ENCODE data around the gene LRPPRC.

The LRPPRC gene

DNA sequence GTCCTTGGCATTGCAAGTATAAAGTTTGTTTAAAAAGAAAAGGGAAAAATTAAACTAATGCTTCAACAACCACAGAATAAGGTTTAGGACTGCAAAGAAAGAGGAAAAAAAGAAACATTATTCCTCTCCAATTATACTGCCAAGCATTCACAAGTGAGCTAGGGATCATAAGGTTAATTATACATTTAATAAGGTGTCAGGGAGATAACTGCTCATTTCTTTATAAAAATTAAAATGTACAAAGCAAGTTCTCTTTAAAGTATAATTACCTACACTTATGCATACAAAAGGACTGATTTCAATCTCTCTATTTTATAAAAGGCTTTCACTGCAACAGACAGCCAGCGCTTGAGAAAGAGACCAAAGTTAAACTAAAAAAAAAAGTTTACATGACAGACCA lies 98.9 kb downstream of the LRPPRC start:
- in situ Hi-C loops (cut with HindIII; ENCODE audit: low sequenced_read_pairs): no loop called here
- no peak overlapping the region for H3K4me3 ChIP-seq (ENCODE audit: low read depth, low read length)
- TF ChIP-seq, protein P1, sequence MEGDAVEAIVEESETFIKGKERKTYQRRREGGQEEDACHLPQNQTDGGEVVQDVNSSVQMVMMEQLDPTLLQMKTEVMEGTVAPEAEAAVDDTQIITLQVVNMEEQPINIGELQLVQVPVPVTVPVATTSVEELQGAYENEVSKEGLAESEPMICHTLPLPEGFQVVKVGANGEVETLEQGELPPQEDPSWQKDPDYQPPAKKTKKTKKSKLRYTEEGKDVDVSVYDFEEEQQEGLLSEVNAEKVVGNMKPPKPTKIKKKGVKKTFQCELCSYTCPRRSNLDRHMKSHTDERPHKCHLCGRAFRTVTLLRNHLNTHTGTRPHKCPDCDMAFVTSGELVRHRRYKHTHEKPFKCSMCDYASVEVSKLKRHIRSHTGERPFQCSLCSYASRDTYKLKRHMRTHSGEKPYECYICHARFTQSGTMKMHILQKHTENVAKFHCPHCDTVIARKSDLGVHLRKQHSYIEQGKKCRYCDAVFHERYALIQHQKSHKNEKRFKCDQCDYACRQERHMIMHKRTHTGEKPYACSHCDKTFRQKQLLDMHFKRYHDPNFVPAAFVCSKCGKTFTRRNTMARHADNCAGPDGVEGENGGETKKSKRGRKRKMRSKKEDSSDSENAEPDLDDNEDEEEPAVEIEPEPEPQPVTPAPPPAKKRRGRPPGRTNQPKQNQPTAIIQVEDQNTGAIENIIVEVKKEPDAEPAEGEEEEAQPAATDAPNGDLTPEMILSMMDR (IDR thresholded peaks at IDR 0.05; ENCODE audit: low read depth, low read length, missing control alignments): no peak
- no peak for DNase-seq (ENCODE audit: low read depth)

DNA sequence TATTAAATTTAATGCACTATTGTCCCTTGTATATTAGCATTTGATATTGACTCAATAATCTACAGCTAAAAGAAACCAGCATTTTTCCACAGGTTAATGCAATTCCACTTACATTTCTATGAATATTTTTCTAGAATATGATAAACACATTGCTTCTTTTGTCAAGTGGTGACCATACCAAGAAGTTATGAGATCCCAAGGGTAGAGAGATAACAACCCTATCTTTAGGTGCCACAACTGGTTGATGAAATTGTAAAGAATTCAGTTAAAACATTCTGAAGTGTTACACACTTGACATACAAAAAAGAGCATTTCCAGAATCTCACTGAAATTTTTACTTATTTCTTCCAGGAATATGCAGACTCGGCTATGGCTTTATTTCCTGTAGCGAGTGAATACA lies 101.0 kb downstream of the LRPPRC start:
- TF ChIP-seq, protein P1 (IDR thresholded peaks at IDR 0.05; ENCODE audit: low read depth, low read length, missing control alignments): no peak
- DNase-seq (ENCODE audit: low read depth): no peak
- in situ Hi-C loops (cut with HindIII; ENCODE audit: low sequenced_read_pairs): no loop called here
- no peak overlapping the region for H3K4me3 ChIP-seq (ENCODE audit: low read depth, low read length)

DNA sequence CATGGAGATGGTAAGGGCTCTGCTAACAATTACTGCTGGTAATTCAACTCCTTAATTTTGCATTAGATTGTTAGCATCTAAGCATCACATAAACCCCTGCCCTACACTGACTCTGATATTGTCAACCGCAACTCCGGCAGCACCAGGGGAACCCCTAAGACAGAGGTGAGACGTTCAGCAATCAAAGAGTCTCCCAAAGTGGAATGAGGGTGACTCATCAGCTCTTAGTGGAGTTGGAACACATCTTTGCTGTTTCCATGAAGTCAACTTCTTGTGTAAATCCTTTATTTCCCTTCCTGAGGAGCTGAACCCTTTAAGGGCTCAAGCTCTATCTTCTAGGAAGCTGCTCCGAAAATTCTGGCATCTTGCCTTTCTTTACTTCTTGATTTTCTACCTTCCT lies 104.9 kb downstream of the LRPPRC start:
- no peak overlapping the region for H3K4me3 ChIP-seq (ENCODE audit: low read depth, low read length)
- no peak for DNase-seq (ENCODE audit: low read depth)
- in situ Hi-C loops (cut with HindIII; ENCODE audit: low sequenced_read_pairs): no loop called here
- TF ChIP-seq, protein P1 (IDR thresholded peaks at IDR 0.05; ENCODE audit: low read depth, low read length, missing control alignments): no peak

DNA sequence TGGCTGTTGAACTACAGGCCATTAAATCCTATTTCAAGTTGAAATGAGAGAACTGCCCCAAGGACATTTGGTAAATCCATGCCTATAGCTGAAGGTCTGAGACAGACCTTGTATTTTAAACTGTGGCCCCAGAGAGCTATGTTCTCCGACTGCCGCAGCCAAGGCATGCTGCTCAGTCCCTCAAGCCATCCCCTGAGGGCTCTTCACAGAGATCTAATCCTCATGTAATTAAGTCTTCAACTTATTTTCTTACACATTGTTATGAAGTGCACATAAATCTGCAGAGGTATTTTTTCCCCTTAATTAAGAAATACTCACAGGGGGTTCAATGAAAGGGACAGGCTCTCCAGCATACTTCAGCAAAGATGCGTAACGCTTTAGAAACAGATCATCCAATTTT lies 106.4 kb downstream of the LRPPRC start:
- TF ChIP-seq, protein P1 (IDR thresholded peaks at IDR 0.05; ENCODE audit: low read depth, low read length, missing control alignments): no peak
- in situ Hi-C loops (cut with HindIII; ENCODE audit: low sequenced_read_pairs): no loop called here
- H3K4me3 ChIP-seq (ENCODE audit: low read depth, low read length): no peak overlapping the region
- DNase-seq (ENCODE audit: low read depth): no peak

DNA sequence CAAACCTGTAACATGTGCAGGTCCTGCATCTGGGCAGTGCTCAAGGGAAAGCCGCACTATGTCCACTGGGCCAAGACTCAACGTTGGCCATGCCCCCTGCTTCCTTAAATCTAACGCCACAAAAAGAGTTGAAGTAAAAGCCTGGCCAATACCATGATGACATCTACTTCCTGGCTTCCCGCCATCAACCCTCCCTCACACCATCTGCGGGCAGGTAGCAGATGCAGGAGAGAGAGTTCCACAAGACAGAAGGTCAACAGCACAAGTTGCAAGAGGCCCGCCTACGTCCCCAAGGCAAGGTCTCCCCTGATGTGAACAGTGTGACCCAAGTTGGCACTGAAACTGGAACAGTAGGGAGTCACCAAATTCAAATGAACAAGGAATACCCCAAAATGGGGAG lies 108.6 kb downstream of the LRPPRC start:
- no peak overlapping the region for H3K4me3 ChIP-seq (ENCODE audit: low read depth, low read length)
- TF ChIP-seq, protein P1 (IDR thresholded peaks at IDR 0.05; ENCODE audit: low read depth, low read length, missing control alignments): no peak
- no peak for DNase-seq (ENCODE audit: low read depth)
- in situ Hi-C loops (cut with HindIII; ENCODE audit: low sequenced_read_pairs): no loop called here

DNA sequence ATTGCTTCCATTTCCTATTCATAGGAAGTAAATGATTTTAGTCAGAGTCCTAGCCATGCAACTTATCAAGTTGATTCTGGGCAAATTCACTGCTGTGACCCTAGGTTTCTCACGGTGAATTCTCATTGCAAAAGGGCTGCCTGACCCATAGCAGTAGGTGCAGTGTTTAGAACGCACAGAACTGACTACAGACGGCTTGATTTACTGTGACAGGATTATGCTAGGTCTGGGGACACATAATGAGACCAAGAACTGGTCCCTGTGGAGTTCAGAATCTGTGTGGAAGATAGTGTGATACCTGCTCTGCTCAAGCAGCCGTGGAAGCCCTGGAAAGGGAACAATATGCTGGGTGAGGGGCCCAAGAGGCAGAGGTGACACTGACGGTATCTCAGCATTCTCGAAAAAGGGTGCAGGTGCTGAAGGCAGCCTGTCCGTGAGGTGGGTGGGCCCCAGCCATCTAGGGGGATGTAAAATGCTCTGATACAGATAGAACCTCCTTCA lies 110.6 kb downstream of the LRPPRC start:
- DNase-seq (ENCODE audit: low read depth): no peak
- no peak overlapping the region for H3K4me3 ChIP-seq (ENCODE audit: low read depth, low read length)
- TF ChIP-seq, protein P1 (IDR thresholded peaks at IDR 0.05; ENCODE audit: low read depth, low read length, missing control alignments): no peak
- in situ Hi-C loops (cut with HindIII; ENCODE audit: low sequenced_read_pairs): no loop called here

DNA sequence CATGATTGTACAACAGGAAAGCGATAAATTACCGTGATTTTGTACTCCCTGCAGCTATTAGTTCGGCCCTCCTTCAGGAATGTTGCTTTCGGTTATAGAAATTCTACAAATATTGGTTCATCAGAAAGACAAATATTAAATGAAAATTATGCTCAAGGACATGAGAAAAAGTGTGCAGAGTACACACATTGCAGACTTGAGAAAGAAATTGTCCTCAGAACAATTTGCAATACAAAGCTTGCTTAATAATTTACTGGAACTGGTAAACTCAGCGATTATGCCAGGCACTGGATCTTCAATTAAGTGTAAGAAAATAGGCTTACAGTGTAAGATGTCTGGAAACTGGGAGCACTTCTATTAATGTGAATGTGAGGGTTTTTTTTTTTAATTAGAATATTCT lies 111.1 kb downstream of the LRPPRC start:
- H3K4me3 ChIP-seq (ENCODE audit: low read depth, low read length): no peak overlapping the region
- in situ Hi-C loops (cut with HindIII; ENCODE audit: low sequenced_read_pairs): no loop called here
- TF ChIP-seq, protein P1 (IDR thresholded peaks at IDR 0.05; ENCODE audit: low read depth, low read length, missing control alignments): no peak
- no peak for DNase-seq (ENCODE audit: low read depth)

All from astrocyte of the cerebellum (primary cell).